ENCODE measurements around the gene CTNNA1. TPM values are rescaled to one million over a fixed set of nuclear protein-coding genes. Genes with fewer than 3 reads are reported as not detected.
A peak's percentile ranks its signal among the peaks of the same experiment; 100 is the strongest.

The CTNNA1 gene
- total and polyA plus RNA-seq, 2 donors (not counting 3 experiments of a cell fraction or from before 2014, with no cell fraction given), result 156 to 394 TPM

DNA sequence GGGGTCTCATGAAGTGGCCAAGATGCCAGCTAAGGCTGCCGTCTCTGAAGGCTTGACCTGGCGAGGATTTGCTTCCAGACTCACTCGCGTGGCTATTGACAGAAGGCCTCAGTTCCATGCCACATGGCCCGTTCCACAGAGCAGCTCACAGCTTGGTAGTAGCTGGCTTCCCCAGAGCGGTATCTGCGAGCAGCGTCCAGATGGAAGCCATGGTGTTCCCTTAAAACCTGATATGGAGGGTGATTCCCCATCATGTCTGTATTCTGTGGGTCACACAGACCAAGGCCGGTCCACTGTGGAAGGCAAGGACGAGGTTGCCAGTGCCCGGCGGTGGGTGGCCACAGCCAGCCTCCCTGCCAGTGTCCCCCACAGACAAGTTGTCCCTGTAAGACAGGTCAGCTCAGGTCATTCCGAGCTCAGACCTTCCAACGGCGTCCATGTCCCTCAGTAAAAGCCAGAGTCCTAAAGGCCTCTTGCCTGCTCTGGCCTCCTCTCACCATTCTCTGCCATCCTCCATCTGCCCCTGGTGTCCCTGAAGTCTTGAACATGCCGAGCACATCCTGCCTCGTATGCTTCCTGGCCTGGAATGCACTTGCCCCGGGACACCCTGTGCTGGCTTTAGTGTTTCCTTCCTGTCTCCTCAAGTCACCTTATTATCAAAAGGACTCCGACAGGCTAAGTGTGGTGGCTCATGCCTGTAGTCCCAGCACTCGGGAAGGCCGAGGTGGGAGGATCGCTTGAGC is 183.2 kb downstream of the CTNNA1 start:
- H3K27me3 ChIP-seq (ENCODE audit: control insufficient read depth in 2 of 2, insufficient read depth in 2 of 2, low read length in 2 of 2), result no peaks in the 10 kb centered on the region
- peak; percentile 39 for DNase-seq (ENCODE audit: low read depth, low spot score)
- H3K36me3 ChIP-seq (ENCODE audit: control insufficient read depth in 2 of 2, extremely low read depth in 1 of 2, insufficient read depth in 2 of 2, low read length in 2 of 2), result peaks cover 8 to 36% of the 10 kb centered on the region in 2 experiments
- no peaks in the 10 kb centered on the region for H3K9me1 ChIP-seq (replicated peaks; ENCODE audit: control insufficient read depth, extremely low read depth, insufficient read depth, low read length)
- dilution Hi-C loops (cut with MboI; ENCODE audit: extremely low pct_ligation_motif_present, low sequenced_read_pairs), result no loop called here
- ChIA-PET CTCF (interaction anchor here (0.5 kb wide), 1 partner anchor 13 kb away, joined by 3 read pairs; no protein-coding TSS in a partner anchor), POLR2A (no interaction called here)
- no peak overlapping the region for H3K4me3 ChIP-seq (replicated peaks in 1 of 3; ENCODE audit: insufficient read depth in 1 of 3, low read depth in 1 of 3, low read length in 3 of 3)
- H3K27ac ChIP-seq (ENCODE audit: insufficient read depth, low read depth, low read length), result no peak overlapping the region
- intact Hi-C loops (cut with micrococcal nuclease), result loop anchor here (5.0 to 10.0 kb wide), 3 partner anchors 201 to 326 kb away; no protein-coding TSS in a partner anchor
- no TSS peak for BruUV-seq (replicated peaks)
- TF ChIP-seq POLR2AphosphoS5 (IDR thresholded peaks at IDR 0.05; ENCODE audit: insufficient read depth, low read depth, low read length), result peak; percentile 34
- TF ChIP-seq FOS (IDR thresholded peaks at IDR 0.05; ENCODE audit: borderline replicate concordance, insufficient read depth, low read length), result no peak
- H3K79me2 ChIP-seq (ENCODE audit: control insufficient read depth, insufficient read depth, low read length), result no peaks in the 10 kb centered on the region
- H4K20me1 ChIP-seq (replicated peaks; ENCODE audit: control insufficient read depth, extremely low read depth, insufficient read depth, low read length), result no peaks in the 10 kb centered on the region
- H3K4me1 ChIP-seq (ENCODE audit: control insufficient read depth, extremely low read depth, insufficient read depth, low read length), result peaks cover 7% of the 10 kb centered on the region
- H2AFZ ChIP-seq (ENCODE audit: low read depth, low read length), result no peak overlapping the region
- H3K9ac ChIP-seq (replicated peaks; ENCODE audit: extremely low read depth, insufficient read depth, low read length), result no peak overlapping the region
- no peaks in the 10 kb centered on the region for H3K9me3 ChIP-seq (replicated peaks; ENCODE audit: control insufficient read depth, insufficient read depth, low read length)
- FAIRE-seq, result peak; percentile 78
- no peak overlapping the region for H3K4me2 ChIP-seq (ENCODE audit: insufficient read depth, low read length)

DNA sequence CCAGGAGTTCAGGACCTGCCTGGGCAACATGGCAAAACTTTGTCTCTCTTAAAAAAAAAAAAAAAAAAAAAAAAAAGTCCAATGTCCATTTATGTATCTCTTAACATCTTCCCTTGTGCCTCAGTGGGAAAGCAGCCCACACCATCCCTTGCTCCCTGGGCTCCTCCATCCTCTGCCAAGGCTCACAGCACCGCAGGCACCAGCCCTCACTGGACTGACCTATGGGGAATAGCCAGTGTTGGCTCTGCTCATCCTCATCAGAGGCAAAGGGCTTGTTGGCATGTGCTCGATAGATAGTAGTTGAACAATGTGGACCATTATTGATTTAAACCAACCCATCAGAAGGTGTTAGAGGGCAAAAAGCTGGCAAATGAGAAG is 183.7 kb downstream of the CTNNA1 start:
- Histone ChIP-seq H3K9ac (replicated peaks; ENCODE audit: extremely low read depth, insufficient read depth, low read length) (no peak overlapping the region), H3K9me3 (replicated peaks; ENCODE audit: control insufficient read depth, insufficient read depth, low read length) (no peaks in the 10 kb centered on the region), H3K36me3 (ENCODE audit: control insufficient read depth in 2 of 2, extremely low read depth in 1 of 2, insufficient read depth in 2 of 2, low read length in 2 of 2) (peaks cover 7 to 30% of the 10 kb centered on the region in 2 experiments), H3K27ac (ENCODE audit: insufficient read depth, low read depth, low read length) (no peak overlapping the region), H3K4me3 (replicated peaks in 1 of 3; ENCODE audit: insufficient read depth in 1 of 3, low read depth in 1 of 3, low read length in 3 of 3) (no peak overlapping the region), H2AFZ (ENCODE audit: low read depth, low read length) (no peak overlapping the region), H3K4me1 (ENCODE audit: control insufficient read depth, extremely low read depth, insufficient read depth, low read length) (peaks cover 7% of the 10 kb centered on the region), H3K79me2 (ENCODE audit: control insufficient read depth, insufficient read depth, low read length) (no peaks in the 10 kb centered on the region), H3K4me2 (ENCODE audit: insufficient read depth, low read length) (no peak overlapping the region), H3K9me1 (replicated peaks; ENCODE audit: control insufficient read depth, extremely low read depth, insufficient read depth, low read length) (no peaks in the 10 kb centered on the region), H4K20me1 (replicated peaks; ENCODE audit: control insufficient read depth, extremely low read depth, insufficient read depth, low read length) (no peaks in the 10 kb centered on the region), H3K27me3 (ENCODE audit: control insufficient read depth in 2 of 2, insufficient read depth in 2 of 2, low read length in 2 of 2) (no peaks in the 10 kb centered on the region)
- dilution Hi-C loops (cut with MboI; ENCODE audit: extremely low pct_ligation_motif_present, low sequenced_read_pairs) (no loop called here), intact Hi-C loops (cut with micrococcal nuclease) (loop anchor here (5.0 to 10.0 kb wide), 3 partner anchors 200 to 325 kb away; no protein-coding TSS in a partner anchor)
- BruUV-seq (replicated peaks), result no TSS peak
- DNase-seq (ENCODE audit: low read depth, low spot score) (no peak), FAIRE-seq (no peak)
- ChIA-PET CTCF (no interaction called here), POLR2A (no interaction called here)
- TF ChIP-seq, protein P1, sequence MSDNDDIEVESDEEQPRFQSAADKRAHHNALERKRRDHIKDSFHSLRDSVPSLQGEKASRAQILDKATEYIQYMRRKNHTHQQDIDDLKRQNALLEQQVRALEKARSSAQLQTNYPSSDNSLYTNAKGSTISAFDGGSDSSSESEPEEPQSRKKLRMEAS (IDR thresholded peaks at IDR 0.05; ENCODE audit: insufficient read depth, insufficient read length), result no peak

All from endothelial cell of umbilical vein (primary cell).